Suprapubic skin (tissue), 4 donors: Measurements from ENCODE around the gene ADCY4.

Experiments
- POLR2A ChIP-seq, 2 donors: fragments of 450-650 bp; IDR thresholded peaks; one replicate each; pipeline ENCODE4 v1.6.1; 2017; ENCODE audit warnings: antibody characterized with exemption in 2 of 2, mild to moderate bottlenecking in 2 of 2, moderate library complexity in 2 of 2
- POLR2AphosphoS5 ChIP-seq, 3 donors: sonication (generic); formaldehyde crosslinking; IDR thresholded peaks; one replicate each; pipeline ENCODE4 v1.6.1; 2017; ENCODE audit warnings: antibody characterized with exemption in 3 of 3
- TF ChIP-seq, protein P1 (sequence below), 2 donors: fragments of 200-600 bp in 1 of 2; fragments of 450-650 bp in 1 of 2; sonication (generic) in 1 of 2; IDR thresholded peaks; one replicate each; pipeline ENCODE4 v1.5.1; 2016 to 2019; ENCODE audit warnings: antibody characterized with exemption in 2 of 2, mild to moderate bottlenecking in 1 of 2, moderate library complexity in 1 of 2

GRCh38 chr14:24349742-24350141 is 14.9 kb upstream of the ADCY4 start:
- TF ChIP-seq, protein P1, sequence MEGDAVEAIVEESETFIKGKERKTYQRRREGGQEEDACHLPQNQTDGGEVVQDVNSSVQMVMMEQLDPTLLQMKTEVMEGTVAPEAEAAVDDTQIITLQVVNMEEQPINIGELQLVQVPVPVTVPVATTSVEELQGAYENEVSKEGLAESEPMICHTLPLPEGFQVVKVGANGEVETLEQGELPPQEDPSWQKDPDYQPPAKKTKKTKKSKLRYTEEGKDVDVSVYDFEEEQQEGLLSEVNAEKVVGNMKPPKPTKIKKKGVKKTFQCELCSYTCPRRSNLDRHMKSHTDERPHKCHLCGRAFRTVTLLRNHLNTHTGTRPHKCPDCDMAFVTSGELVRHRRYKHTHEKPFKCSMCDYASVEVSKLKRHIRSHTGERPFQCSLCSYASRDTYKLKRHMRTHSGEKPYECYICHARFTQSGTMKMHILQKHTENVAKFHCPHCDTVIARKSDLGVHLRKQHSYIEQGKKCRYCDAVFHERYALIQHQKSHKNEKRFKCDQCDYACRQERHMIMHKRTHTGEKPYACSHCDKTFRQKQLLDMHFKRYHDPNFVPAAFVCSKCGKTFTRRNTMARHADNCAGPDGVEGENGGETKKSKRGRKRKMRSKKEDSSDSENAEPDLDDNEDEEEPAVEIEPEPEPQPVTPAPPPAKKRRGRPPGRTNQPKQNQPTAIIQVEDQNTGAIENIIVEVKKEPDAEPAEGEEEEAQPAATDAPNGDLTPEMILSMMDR (IDR thresholded peaks at IDR 0.05): no peak
- no peak for TF ChIP-seq POLR2AphosphoS5 (IDR thresholded peaks at IDR 0.05)
- no peak for TF ChIP-seq POLR2A (IDR thresholded peaks at IDR 0.05)
